ENCODE results near the gene BMF. TPM values are rescaled to one million over a fixed set of nuclear protein-coding genes. Genes with fewer than 3 reads are reported as not detected.

The BMF gene
- total and polyA plus RNA-seq, 4 donors: 0.63 to 10.2 (median 4.0) TPM

DNA sequence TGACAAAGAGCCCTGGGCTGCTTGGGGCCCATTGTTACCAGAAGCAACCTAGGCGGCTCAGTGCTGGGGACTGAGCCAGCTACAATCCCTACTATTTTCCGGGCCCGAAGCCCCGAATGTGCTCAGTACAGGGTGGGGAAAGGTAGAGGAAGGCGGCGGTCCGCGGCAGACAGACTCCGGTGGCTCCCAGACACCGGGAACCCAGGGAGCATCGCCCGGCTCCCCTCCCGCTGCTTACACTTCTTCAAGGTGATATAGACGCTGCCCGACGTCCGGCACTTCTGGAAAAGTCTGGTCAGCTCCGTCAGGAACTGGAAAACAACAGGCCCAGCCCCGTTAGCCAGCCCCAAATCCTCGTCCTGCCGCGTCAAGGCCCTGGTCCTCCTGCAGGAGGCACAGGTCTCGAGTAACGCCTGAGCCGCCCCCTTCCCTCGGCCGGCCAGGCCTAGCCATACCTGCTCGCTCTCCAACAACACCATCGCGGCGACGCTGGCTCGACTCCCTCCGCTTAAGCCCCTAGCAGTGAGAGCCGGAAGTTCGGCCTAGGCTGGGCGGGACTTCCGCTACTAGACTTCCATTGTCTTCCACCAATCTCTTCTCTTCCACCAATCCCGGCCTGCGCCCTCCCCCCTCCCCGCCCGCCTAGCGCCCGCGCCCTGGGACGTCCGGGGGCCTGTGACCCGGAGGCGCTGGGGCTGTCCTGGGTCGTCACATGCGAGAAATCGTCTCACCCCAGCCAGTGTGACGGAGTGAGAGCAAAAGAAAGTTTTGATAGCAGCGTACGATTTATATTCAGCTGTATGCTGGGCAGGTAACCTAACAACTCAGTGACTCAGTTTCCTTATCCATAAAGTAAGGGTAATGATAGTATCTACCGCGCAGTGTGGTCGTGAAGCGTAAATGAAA, 69.8 kb downstream of the BMF start, which contains the start of gene SRP14:
TSS of gene SRP14 (minus strand) at position 544 of the 906 bp plus-strand sequence. CDS start at position 479, 65 bp downstream.
- TF ChIP-seq HNF4G (IDR thresholded peaks at IDR 0.05) (no peak), TAF1 (conservative IDR thresholded peaks at IDR 0.05) (no peak), EGR1 (IDR thresholded peaks at IDR 0.05; ENCODE audit: low read depth in 2 of 2) (peak in 1 of 2 donors; percentile 19), GABPA (IDR thresholded peaks at IDR 0.05 in 1 of 2, conservative IDR thresholded peaks at IDR 0.05 in 1 of 2) (peak; percentile 96 to 98), JUND (IDR thresholded peaks at IDR 0.05) (no peak), SP1 (IDR thresholded peaks at IDR 0.05) (peak; percentile 60), FOXA2 (IDR thresholded peaks at IDR 0.05) (no peak), RAD21 (IDR thresholded peaks at IDR 0.05) (no peak), NR2F2 (IDR thresholded peaks at IDR 0.05) (peak; percentile 71), YY1 (IDR thresholded peaks at IDR 0.05) (peak; percentile 74), HNF4A (conservative IDR thresholded peaks at IDR 0.05) (no peak), RXRA (IDR thresholded peaks at IDR 0.05) (peak; percentile 47 to 57), FOXA1 (IDR thresholded peaks at IDR 0.05) (no peak)
- TF ChIP-seq, protein P1, sequence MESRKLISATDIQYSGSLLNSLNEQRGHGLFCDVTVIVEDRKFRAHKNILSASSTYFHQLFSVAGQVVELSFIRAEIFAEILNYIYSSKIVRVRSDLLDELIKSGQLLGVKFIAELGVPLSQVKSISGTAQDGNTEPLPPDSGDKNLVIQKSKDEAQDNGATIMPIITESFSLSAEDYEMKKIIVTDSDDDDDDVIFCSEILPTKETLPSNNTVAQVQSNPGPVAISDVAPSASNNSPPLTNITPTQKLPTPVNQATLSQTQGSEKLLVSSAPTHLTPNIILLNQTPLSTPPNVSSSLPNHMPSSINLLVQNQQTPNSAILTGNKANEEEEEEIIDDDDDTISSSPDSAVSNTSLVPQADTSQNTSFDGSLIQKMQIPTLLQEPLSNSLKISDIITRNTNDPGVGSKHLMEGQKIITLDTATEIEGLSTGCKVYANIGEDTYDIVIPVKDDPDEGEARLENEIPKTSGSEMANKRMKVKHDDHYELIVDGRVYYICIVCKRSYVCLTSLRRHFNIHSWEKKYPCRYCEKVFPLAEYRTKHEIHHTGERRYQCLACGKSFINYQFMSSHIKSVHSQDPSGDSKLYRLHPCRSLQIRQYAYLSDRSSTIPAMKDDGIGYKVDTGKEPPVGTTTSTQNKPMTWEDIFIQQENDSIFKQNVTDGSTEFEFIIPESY (IDR thresholded peaks at IDR 0.05): peak; percentile 21
- TF ChIP-seq, protein P2, sequence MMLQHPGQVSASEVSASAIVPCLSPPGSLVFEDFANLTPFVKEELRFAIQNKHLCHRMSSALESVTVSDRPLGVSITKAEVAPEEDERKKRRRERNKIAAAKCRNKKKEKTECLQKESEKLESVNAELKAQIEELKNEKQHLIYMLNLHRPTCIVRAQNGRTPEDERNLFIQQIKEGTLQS (IDR thresholded peaks at IDR 0.05): no peak
- TF ChIP-seq, protein P3, sequence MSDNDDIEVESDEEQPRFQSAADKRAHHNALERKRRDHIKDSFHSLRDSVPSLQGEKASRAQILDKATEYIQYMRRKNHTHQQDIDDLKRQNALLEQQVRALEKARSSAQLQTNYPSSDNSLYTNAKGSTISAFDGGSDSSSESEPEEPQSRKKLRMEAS (IDR thresholded peaks at IDR 0.05): peak; percentile 40
- TF ChIP-seq, protein P4, sequence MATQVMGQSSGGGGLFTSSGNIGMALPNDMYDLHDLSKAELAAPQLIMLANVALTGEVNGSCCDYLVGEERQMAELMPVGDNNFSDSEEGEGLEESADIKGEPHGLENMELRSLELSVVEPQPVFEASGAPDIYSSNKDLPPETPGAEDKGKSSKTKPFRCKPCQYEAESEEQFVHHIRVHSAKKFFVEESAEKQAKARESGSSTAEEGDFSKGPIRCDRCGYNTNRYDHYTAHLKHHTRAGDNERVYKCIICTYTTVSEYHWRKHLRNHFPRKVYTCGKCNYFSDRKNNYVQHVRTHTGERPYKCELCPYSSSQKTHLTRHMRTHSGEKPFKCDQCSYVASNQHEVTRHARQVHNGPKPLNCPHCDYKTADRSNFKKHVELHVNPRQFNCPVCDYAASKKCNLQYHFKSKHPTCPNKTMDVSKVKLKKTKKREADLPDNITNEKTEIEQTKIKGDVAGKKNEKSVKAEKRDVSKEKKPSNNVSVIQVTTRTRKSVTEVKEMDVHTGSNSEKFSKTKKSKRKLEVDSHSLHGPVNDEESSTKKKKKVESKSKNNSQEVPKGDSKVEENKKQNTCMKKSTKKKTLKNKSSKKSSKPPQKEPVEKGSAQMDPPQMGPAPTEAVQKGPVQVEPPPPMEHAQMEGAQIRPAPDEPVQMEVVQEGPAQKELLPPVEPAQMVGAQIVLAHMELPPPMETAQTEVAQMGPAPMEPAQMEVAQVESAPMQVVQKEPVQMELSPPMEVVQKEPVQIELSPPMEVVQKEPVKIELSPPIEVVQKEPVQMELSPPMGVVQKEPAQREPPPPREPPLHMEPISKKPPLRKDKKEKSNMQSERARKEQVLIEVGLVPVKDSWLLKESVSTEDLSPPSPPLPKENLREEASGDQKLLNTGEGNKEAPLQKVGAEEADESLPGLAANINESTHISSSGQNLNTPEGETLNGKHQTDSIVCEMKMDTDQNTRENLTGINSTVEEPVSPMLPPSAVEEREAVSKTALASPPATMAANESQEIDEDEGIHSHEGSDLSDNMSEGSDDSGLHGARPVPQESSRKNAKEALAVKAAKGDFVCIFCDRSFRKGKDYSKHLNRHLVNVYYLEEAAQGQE (IDR thresholded peaks at IDR 0.05): peak; percentile 51
- TF ChIP-seq, protein P5, sequence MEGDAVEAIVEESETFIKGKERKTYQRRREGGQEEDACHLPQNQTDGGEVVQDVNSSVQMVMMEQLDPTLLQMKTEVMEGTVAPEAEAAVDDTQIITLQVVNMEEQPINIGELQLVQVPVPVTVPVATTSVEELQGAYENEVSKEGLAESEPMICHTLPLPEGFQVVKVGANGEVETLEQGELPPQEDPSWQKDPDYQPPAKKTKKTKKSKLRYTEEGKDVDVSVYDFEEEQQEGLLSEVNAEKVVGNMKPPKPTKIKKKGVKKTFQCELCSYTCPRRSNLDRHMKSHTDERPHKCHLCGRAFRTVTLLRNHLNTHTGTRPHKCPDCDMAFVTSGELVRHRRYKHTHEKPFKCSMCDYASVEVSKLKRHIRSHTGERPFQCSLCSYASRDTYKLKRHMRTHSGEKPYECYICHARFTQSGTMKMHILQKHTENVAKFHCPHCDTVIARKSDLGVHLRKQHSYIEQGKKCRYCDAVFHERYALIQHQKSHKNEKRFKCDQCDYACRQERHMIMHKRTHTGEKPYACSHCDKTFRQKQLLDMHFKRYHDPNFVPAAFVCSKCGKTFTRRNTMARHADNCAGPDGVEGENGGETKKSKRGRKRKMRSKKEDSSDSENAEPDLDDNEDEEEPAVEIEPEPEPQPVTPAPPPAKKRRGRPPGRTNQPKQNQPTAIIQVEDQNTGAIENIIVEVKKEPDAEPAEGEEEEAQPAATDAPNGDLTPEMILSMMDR (IDR thresholded peaks at IDR 0.05; ENCODE audit: low read depth, low read length, missing input control): peak; percentile 34
- Histone ChIP-seq H3K4me3 (ENCODE audit: low read depth in 1 of 3, low read length in 3 of 3) (peak within 1 kb of the TSS; percentile 87 to 99 (median 97)), H3K9ac (ENCODE audit: low read depth in 1 of 2, low read length in 2 of 2) (peak within 1 kb of the TSS; percentile 91 to 99), H3K27me3 (ENCODE audit: control insufficient read depth in 4 of 4, insufficient read depth in 4 of 4, low read length in 3 of 4) (no peaks in the 10 kb centered on the region), H3K4me1 (ENCODE audit: control insufficient read depth in 4 of 4, insufficient read depth in 4 of 4, low read length in 3 of 4) (peaks cover 11 to 33% (median 29%) of the 10 kb centered on the region in 4 donors), H3K36me3 (ENCODE audit: control insufficient read depth in 4 of 4, insufficient read depth in 3 of 4, low read depth in 1 of 4, low read length in 3 of 4) (peaks cover 10 to 31% (median 28%) of the 10 kb centered on the region in 4 donors), H3K27ac (ENCODE audit: low read depth in 1 of 2, low read length in 2 of 2) (peak within 1 kb of the TSS; percentile 98 to 99), H3K9me3 (ENCODE audit: control insufficient read depth in 4 of 4, low read length in 3 of 4) (no peaks in the 10 kb centered on the region)
- WGBS: under 1% methylated on average over 59 of the region's 59 CpGs
- DNase-seq (ENCODE audit: low spot score): peak; percentile 92
